GM12891 (cell line): ENCODE measurements around the gene KIF14.
"Not testable (repeated sequence)": the region's sequence is repeated elsewhere in the genome, so short reads cannot be mapped to it uniquely, and the experiment has no call there.

ENCODE experiments used
- DNase-seq: peaks from one replicate; pipeline ENCODE4 v3.0.0; 2011; ENCODE audit warnings: low spot score; ENCODE audit not compliant: insufficient read length
- FAIRE-seq: peaks from 2 replicates; lab custom pipeline; 2011; peaks lifted over from hg19 to GRCh38; lab: Jason Lieb, UNC
- PAX5 ChIP-seq: IDR thresholded peaks from 2 replicates; pipeline ENCODE4 v1.6.1; 2011; ENCODE audit warnings: low read length, moderate library complexity, mild to moderate bottlenecking; ENCODE audit not compliant: insufficient read depth, severe bottlenecking
- POLR2A ChIP-seq: IDR thresholded peaks from 2 replicates; pipeline ENCODE4 v1.6.1; 2011; ENCODE audit warnings: low read depth, low read length, control low read depth
- POLR2AphosphoS5 ChIP-seq: IDR thresholded peaks from 2 replicates; pipeline ENCODE4 v1.6.1; 2011; ENCODE audit warnings: low read depth, low read length, control low read depth
- POU2F2 ChIP-seq: IDR thresholded peaks from 2 replicates; pipeline ENCODE4 v1.6.1; 2011; ENCODE audit warnings: low read depth, mild to moderate bottlenecking, control low read depth, low read length, moderate library complexity
- SPI1 ChIP-seq: IDR thresholded peaks from 2 replicates; pipeline ENCODE4 v1.6.1; 2011; ENCODE audit warnings: low read depth, low read length, control low read depth
- TAF1 ChIP-seq: IDR thresholded peaks from 2 replicates; pipeline ENCODE4 v1.6.1; 2011; ENCODE audit warnings: low read depth, low read length, control low read depth

The KIF14 gene

DNA sequence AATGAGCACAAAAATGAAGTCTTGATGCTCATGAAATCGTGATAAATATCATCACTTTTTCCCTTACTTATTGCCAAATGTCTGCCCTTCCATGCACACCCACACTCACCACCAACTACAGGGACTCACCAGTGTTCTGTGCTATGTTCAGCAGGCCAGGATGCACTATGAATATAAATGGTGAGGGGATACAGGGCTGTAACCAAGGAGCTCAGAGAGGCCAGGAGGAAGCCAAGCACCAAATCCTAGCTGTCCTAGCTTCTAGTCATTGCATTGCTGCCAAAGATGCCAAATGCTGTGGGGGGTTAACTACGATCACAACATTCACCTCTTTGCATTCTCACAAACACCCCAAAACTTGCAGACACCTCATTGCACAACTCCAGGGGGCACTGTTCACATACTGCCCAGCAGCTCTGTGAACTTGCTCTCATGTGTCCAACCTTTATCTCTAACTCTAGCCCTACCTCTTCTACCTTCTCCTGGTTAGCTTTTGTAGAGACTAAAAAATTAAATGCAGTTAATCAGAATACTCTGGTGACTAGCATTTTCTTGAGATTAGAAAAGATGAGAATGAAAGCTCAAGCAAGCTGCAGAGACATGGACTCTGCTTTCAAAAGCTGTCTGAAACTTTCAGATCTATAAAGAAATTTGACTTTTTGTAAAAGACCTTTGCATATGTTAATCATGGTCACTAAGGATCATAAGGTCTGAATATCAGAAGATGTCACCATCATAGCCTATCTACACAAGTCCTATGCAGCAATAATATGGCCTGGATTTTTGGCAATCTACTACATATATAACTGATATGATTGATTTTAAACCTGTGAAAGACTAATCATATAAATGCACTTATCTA, 13.9 kb upstream of the KIF14 start:
- DNase-seq (no peak), FAIRE-seq (peak; percentile 16)
- TF ChIP-seq SPI1, result no peak
- TF ChIP-seq POLR2AphosphoS5, result no peak
- TF ChIP-seq POU2F2, result no peak
- TF ChIP-seq POLR2A, result no peak
- no peak for TF ChIP-seq PAX5
- TF ChIP-seq TAF1, result no peak

- no peak for FAIRE-seq
- DNase-seq, result no peak
- no peak for TF ChIP-seq SPI1
- TF ChIP-seq POU2F2, result no peak
- no peak for TF ChIP-seq POLR2AphosphoS5
- no peak for TF ChIP-seq PAX5
- no peak for TF ChIP-seq POLR2A
- no peak for TF ChIP-seq TAF1
Measured at GRCh38 chr1:200631375-200631774, 10.8 kb upstream of the KIF14 start.

GRCh38 chr1:200630515-200630899, 10.0 kb upstream of the KIF14 start:
- FAIRE-seq, DNase-seq: not testable (repeated sequence)

DNA sequence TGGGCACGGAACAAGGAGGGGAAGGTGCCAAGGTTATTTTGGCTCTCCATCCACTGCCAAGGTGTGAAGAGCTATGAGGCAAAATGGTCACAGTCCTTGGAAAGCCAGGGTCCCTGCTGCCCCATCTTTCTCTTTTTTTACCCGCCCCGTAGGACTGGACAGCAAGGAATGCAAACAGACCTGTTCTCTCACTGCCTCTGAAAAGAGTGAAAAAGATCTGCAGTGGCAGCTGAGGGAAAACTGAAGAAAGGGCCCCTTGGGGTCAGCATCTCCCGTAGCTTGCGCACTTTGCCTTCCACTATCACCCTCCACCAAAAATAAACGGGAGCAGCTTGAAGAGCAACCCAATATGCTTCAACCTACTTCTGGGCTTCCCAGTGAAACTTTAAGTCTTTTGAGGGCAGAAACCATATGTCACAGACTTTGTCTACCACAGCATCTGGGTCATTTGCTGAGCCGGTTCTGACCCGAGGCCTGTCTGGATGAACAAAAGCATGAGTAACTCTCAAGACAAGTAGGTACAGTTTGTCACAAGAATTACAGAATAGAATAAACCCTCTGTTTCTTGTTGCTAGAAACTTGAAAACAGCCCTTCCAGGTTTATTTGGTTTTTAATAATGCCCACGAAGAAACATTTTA, 9.4 kb upstream of the KIF14 start:
- TF ChIP-seq POLR2AphosphoS5 (no peak), POU2F2 (no peak), POLR2A (no peak), SPI1 (no peak), TAF1 (no peak), PAX5 (no peak)
- FAIRE-seq (no peak), DNase-seq (no peak)

- peak; percentile 95 for TF ChIP-seq SPI1
- no peak for TF ChIP-seq PAX5
- TF ChIP-seq POLR2A, result no peak
- TF ChIP-seq TAF1, result no peak
- no peak for TF ChIP-seq POLR2AphosphoS5
- TF ChIP-seq POU2F2, result 0 out of 2 replicates have a peak, but pooled peaks have one; percentile 39
- peak; percentile 18 for DNase-seq
- peak; percentile 95 for FAIRE-seq
Measured at GRCh38 chr1:200628223-200628881, 7.8 kb upstream of the KIF14 start.

- DNase-seq, result no peak
- no peak for FAIRE-seq
- no peak for TF ChIP-seq POU2F2
- no peak for TF ChIP-seq POLR2AphosphoS5
- TF ChIP-seq SPI1, result peak; percentile 70
- TF ChIP-seq TAF1, result no peak
Measured at GRCh38 chr1:200627575-200628222, 7.1 kb upstream of the KIF14 start.

DNA sequence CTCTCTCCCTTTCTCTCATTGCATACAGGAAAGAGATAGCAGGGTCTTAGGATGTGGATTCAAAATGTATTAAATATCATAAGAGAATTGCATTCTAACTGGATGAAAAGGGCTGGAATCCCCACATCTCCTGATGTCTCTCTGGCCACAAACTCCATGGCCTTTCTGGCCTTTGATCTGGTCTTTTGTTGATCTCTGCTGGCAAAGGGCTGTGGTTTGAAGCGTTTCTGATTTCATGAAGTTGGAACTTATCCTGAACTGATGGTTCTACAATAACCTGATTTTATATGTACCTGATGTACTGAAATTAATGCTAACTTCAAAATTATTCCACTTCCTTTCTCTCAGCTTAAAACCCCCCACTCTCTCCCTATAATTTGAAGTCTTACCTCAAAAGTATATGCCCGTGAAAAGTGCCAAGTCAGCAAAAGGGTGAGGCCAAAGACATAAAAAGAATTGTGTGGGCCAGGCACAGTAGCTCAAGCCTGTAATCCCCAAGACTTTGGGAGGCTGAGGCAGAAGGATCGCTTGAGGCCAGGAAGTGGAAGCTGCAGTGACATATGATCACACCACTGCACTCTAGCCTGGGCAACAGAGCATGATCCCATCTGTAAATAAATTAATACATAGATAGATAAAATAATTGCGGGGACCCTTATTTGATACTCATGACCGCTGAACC, 6.4 kb upstream of the KIF14 start:
- TF ChIP-seq SPI1 (0 out of 2 replicates have a peak, but pooled peaks have one; percentile 1), PAX5 (no peak), POLR2AphosphoS5 (no peak), POLR2A (no peak), TAF1 (no peak), POU2F2 (no peak)
- FAIRE-seq, result no peak

DNA sequence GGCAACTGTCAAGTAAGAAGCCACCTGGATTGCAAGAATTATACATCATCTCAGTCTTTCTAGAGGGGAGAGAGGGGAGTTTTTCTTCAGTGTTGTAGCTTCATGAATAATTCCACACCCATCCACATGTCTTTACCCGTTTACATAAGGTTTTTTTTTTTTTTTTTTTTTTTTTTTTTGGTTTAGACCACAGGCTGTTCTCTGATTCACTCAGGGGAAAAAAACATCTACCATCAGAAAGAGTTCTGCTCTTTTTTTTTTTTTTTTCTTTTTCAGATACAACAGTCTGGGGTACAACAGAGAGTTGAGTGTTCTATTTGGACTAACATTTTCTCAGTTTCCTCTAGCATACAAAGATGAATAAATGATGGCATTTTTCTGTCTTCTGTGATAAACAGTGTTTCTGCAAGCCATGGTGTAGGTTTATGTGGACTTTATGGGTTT, 4.9 kb upstream of the KIF14 start:
- DNase-seq (no peak), FAIRE-seq (no peak)
- no peak for TF ChIP-seq POU2F2
- no peak for TF ChIP-seq POLR2A
- TF ChIP-seq POLR2AphosphoS5, result no peak
- no peak for TF ChIP-seq PAX5
- no peak for TF ChIP-seq TAF1
- TF ChIP-seq SPI1, result no peak

More for the DNA sequence above, 6.4 kb upstream of the KIF14 start:
- DNase-seq, result no peak

DNA sequence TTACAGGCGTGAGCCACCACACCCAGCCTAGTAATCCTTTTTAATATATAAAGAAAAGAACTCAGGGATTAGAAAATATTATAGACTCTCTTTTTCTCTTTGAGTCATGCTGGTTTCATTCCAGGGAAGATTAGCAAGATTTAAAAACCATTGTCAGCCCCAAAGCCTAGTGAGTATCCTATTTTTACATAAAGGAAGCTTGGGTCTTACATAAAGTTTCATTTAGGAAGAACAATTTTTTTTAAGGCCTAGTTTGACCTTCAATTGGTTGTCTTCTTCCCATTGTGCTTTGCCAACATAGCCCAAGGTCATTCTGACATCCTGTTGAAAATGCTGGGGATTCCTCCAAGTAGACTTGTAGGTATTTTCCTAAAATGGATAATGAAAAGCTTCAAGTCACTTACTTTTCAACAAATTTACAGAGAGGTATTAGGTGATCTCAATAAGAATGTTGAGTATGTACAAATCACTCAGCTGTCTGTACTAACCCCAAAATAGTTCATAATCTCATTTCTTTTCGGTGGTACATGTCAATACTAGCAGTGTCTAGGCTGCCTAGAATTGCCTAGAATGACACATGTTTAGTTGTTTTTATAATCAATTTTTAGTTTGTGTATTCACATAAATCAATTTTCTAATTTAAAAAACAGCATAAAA, 4.3 kb upstream of the KIF14 start:
- TF ChIP-seq SPI1 (no peak), POLR2A (no peak)
- no peak for DNase-seq
- no peak for FAIRE-seq
